HepG2 (cell line): Measurements from ENCODE around the gene UBE3B.

ENCODE experiments used
- BCL3 ChIP-seq: sonication (generic); formaldehyde crosslinking; IDR thresholded peaks from 2 replicates; pipeline ENCODE4 v1.5.1; 2020; ENCODE audit warnings: mild to moderate bottlenecking, missing genetic modification reagents, moderate library complexity
- EZH2 ChIP-seq: conservative IDR thresholded peaks from 2 replicates; pipeline ENCODE4 v1.6.1; 2012; ENCODE audit warnings: mild to moderate bottlenecking, low read depth, low read length, moderate library complexity
- FOSL2 ChIP-seq: sonication (generic); formaldehyde crosslinking; IDR thresholded peaks from 2 replicates; pipeline ENCODE4 v1.4.0; 2020; ENCODE audit warnings: missing genetic modification reagents
- HDAC6 ChIP-seq: fragments of 200-600 bp; sonication (generic); IDR thresholded peaks from 2 replicates; pipeline ENCODE4 v1.7.0; 2017; ENCODE audit warnings: mild to moderate bottlenecking, antibody characterized with exemption, low read length, low read depth
- JARID2 ChIP-seq: sonication (generic); formaldehyde crosslinking; IDR thresholded peaks from 2 replicates; pipeline ENCODE4 v1.8.1; 2023; ENCODE audit warnings: missing genetic modification reagents, inconsistent platforms; ENCODE audit not compliant: insufficient replicate concordance
- U2AF2 ChIP-seq: fragments of 200-400 bp; formaldehyde crosslinking; IDR thresholded peaks from 2 replicates; pipeline ENCODE4 v1.6.1; 2017; ENCODE audit warnings: low read depth, mild to moderate bottlenecking, low read length
- ZBTB33 ChIP-seq: sonication (generic); formaldehyde crosslinking; IDR thresholded peaks from 2 replicates; pipeline ENCODE4 v1.4.0; 2020; ENCODE audit warnings: missing genetic modification reagents
- ZNF256 ChIP-seq: sonication (generic); formaldehyde crosslinking; conservative IDR thresholded peaks from 2 replicates; pipeline ENCODE4 v1.4.0; 2020; ENCODE audit warnings: missing genetic modification reagents
- ZNF281 ChIP-seq: sonication (generic); formaldehyde crosslinking; IDR thresholded peaks from 2 replicates; pipeline ENCODE4 v1.4.0; 2020; ENCODE audit warnings: missing genetic modification reagents, borderline replicate concordance
- ZNF513 ChIP-seq: sonication (generic); formaldehyde crosslinking; conservative IDR thresholded peaks from 2 replicates; pipeline ENCODE4 v1.5.0; 2020; ENCODE audit warnings: missing genetic modification reagents
- TF ChIP-seq, protein P1 (sequence below): sonication (generic); formaldehyde crosslinking; IDR thresholded peaks from 2 replicates; pipeline ENCODE4 v1.5.0; 2020; ENCODE audit warnings: mild to moderate bottlenecking, missing genetic modification reagents, moderate library complexity

GRCh38 chr12:109489955-109490565, 12.6 kb downstream of the UBE3B start:
- TF ChIP-seq ZNF281 (CRISPR knock-in tag) (no peak), U2AF2 (no peak), ZBTB33 (CRISPR knock-in tag) (no peak), JARID2 (no peak), ZNF513 (CRISPR knock-in tag) (no peak), HDAC6 (no peak), EZH2 (no peak), ZNF256 (CRISPR knock-in tag) (no peak), BCL3 (CRISPR knock-in tag) (no peak), FOSL2 (no peak)
- TF ChIP-seq, protein P1, sequence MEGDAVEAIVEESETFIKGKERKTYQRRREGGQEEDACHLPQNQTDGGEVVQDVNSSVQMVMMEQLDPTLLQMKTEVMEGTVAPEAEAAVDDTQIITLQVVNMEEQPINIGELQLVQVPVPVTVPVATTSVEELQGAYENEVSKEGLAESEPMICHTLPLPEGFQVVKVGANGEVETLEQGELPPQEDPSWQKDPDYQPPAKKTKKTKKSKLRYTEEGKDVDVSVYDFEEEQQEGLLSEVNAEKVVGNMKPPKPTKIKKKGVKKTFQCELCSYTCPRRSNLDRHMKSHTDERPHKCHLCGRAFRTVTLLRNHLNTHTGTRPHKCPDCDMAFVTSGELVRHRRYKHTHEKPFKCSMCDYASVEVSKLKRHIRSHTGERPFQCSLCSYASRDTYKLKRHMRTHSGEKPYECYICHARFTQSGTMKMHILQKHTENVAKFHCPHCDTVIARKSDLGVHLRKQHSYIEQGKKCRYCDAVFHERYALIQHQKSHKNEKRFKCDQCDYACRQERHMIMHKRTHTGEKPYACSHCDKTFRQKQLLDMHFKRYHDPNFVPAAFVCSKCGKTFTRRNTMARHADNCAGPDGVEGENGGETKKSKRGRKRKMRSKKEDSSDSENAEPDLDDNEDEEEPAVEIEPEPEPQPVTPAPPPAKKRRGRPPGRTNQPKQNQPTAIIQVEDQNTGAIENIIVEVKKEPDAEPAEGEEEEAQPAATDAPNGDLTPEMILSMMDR = no peak
